ENCODE data around the gene AP1S3.

DNA sequence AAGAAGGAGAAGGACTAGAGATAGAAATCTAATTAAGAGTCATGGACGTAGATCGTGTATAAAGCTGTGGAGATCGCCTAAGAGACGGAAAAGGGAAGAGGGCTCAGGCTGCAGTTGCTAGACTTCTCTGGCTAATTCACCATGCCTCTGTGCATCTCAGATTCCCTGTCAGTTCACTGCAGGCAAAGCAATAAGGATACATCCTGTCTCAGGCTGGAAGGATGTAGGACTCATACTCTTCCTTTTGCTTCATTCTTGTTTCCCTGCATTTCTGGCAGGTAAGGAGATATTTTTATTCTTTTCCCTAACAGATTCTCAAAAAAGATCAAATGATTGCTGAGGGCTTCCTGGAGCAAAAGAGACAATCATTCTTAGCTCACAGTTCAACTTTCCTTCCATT is 112.5 kb downstream of the AP1S3 start:
- no peak for TF ChIP-seq MAX (IDR thresholded peaks at IDR 0.05; ENCODE audit: insufficient read depth, insufficient read length)
- TF ChIP-seq POLR2A (IDR thresholded peaks at IDR 0.05; ENCODE audit: low read depth, low read length), result no peak
- TF ChIP-seq POLR2AphosphoS5 (IDR thresholded peaks at IDR 0.05; ENCODE audit: insufficient read depth, low read depth, low read length), result no peak
- no peak for TF ChIP-seq CTCF (IDR thresholded peaks at IDR 0.05; ENCODE audit: extremely low read depth in 1 of 2, insufficient read depth in 1 of 2, low read depth in 1 of 2, low read length in 2 of 2)
- TF ChIP-seq EZH2 (IDR thresholded peaks at IDR 0.05; ENCODE audit: borderline replicate concordance, low read depth, low read length, severe bottlenecking), result no peak
- no peak for TF ChIP-seq GATA2 (IDR thresholded peaks at IDR 0.05; ENCODE audit: insufficient read depth, insufficient read length, low read depth, low read length)
- TF ChIP-seq JUN (IDR thresholded peaks at IDR 0.05; ENCODE audit: borderline replicate concordance, insufficient read depth, insufficient read length, low read depth), result no peak
- no peak for TF ChIP-seq MYC (IDR thresholded peaks at IDR 0.05; ENCODE audit: low read depth, low read length)
